KOPT-K1 (cell line): ENCODE results near the gene TCF4.

Experiments used
- H3K27ac ChIP-seq: fragments of 200-600 bp; sonication (generic); 2 replicates; pipeline ENCODE4 v1.5.1; 2016; ENCODE audit warnings: antibody characterized with exemption, mild to moderate bottlenecking, low read depth, low read length; ENCODE audit not compliant: poor library complexity, severe bottlenecking
- H3K36me3 ChIP-seq: fragments of 200-600 bp; sonication (generic); 2 replicates; pipeline ENCODE4 v1.5.1; 2017; ENCODE audit warnings: antibody characterized with exemption, mild to moderate bottlenecking, low read length, moderate library complexity; ENCODE audit not compliant: insufficient read depth
- H3K9me3 ChIP-seq: fragments of 200-600 bp; sonication (generic); 2 replicates; pipeline ENCODE4 v1.5.1; 2017; ENCODE audit warnings: antibody characterized with exemption, low read length, mild to moderate bottlenecking; ENCODE audit not compliant: insufficient read depth, poor library complexity, severe bottlenecking

Gene TCF4

GRCh38 chr18:55337138-55337537, 250.9 kb downstream of the TCF4 start:
- no peaks in the 10 kb centered on the region for H3K36me3 ChIP-seq
- no peak overlapping the region for H3K27ac ChIP-seq
- no peaks in the 10 kb centered on the region for H3K9me3 ChIP-seq

GRCh38 chr18:55336438-55337100, 251.4 kb downstream of the TCF4 start:
- Histone ChIP-seq H3K9me3 (no peaks in the 10 kb centered on the region), H3K27ac (no peak overlapping the region), H3K36me3 (no peaks in the 10 kb centered on the region)

GRCh38 chr18:55334875-55335274, 253.1 kb downstream of the TCF4 start:
- Histone ChIP-seq H3K36me3 (no peaks in the 10 kb centered on the region), H3K9me3 (no peaks in the 10 kb centered on the region), H3K27ac (no peak overlapping the region)

GRCh38 chr18:55331301-55331700, 256.7 kb downstream of the TCF4 start:
- Histone ChIP-seq H3K9me3 (no peaks in the 10 kb centered on the region), H3K27ac (no peak overlapping the region), H3K36me3 (no peaks in the 10 kb centered on the region)

- no peaks in the 10 kb centered on the region for H3K36me3 ChIP-seq
- H3K9me3 ChIP-seq: no peaks in the 10 kb centered on the region
- no peak overlapping the region for H3K27ac ChIP-seq
These were observed 259.7 kb downstream of the TCF4 start for GRCh38 chr18:55328301-55328700.

GRCh38 chr18:55327454-55327853, 260.5 kb downstream of the TCF4 start:
- Histone ChIP-seq H3K9me3 (no peaks in the 10 kb centered on the region), H3K27ac (no peak overlapping the region), H3K36me3 (no peaks in the 10 kb centered on the region)

GRCh38 chr18:55326134-55326533, 261.9 kb downstream of the TCF4 start:
- Histone ChIP-seq H3K27ac (no peak overlapping the region), H3K9me3 (no peaks in the 10 kb centered on the region), H3K36me3 (no peaks in the 10 kb centered on the region)

- no peak overlapping the region for H3K27ac ChIP-seq
- no peaks in the 10 kb centered on the region for H3K36me3 ChIP-seq
- no peaks in the 10 kb centered on the region for H3K9me3 ChIP-seq
These were observed 263.8 kb downstream of the TCF4 start for GRCh38 chr18:55324166-55324565.

- Histone ChIP-seq H3K27ac (no peak overlapping the region), H3K9me3 (no peaks in the 10 kb centered on the region), H3K36me3 (no peaks in the 10 kb centered on the region)
These were observed 264.7 kb downstream of the TCF4 start for GRCh38 chr18:55323051-55323994.

- no peaks in the 10 kb centered on the region for H3K9me3 ChIP-seq
- H3K27ac ChIP-seq: no peak overlapping the region
- no peaks in the 10 kb centered on the region for H3K36me3 ChIP-seq
These were observed 265.7 kb downstream of the TCF4 start for GRCh38 chr18:55322178-55322735.

- no peaks in the 10 kb centered on the region for H3K36me3 ChIP-seq
- no peak overlapping the region for H3K27ac ChIP-seq
- H3K9me3 ChIP-seq: no peaks in the 10 kb centered on the region
These were observed 266.5 kb downstream of the TCF4 start for GRCh38 chr18:55321265-55322177.

- Histone ChIP-seq H3K9me3 (no peaks in the 10 kb centered on the region), H3K36me3 (no peaks in the 10 kb centered on the region), H3K27ac (no peak overlapping the region)
These were observed 267.3 kb downstream of the TCF4 start for GRCh38 chr18:55320424-55321264.

- Histone ChIP-seq H3K27ac (no peak overlapping the region), H3K9me3 (no peaks in the 10 kb centered on the region), H3K36me3 (no peaks in the 10 kb centered on the region)
These were observed 268.4 kb downstream of the TCF4 start for GRCh38 chr18:55319459-55320193.
